ENCODE data around the gene RPTOR.

The RPTOR gene

DNA sequence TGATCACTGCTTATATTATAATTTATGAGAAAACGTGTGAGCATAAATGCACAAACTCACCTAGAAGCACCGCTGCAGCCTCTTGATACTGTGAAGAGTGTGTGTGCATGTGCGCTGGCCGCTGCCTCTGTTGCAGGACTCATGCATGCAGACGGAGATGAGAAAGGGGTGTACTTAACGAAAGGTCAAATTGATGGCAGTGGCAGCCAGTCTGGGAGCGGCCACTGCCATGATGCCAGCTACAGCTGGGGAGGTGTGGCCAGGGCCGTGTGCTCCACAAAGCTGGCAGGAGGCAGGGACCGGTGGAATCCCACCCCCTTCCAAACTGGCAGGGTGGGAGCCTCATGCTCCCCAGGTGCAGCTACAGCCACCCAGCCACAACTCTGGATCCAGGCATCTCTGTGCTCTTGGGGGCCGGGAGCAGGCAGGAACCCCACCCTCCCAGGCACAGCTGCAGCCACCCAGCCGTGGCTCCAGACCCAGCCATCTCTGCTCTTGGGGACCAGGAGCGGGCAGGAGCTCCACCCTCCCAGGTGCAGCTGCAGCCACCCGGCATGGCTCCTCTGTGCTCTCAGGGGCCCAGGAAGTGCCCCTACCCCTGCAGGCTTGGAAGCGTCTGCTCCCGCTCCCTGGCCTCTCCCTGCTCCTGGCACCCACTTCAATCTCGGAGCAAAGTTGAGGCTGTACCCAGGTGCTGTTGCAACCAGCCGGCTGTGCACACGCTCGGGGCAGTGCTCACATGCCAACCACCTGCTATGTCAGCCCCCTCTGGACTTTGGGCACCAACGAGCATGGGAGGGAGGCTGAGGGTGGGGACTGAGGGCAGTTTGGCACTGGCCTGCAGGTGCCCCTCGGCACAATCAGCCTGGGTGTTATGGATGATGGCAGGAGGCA lies 369.5 kb downstream of the RPTOR start:
- no peaks in the 10 kb centered on the region for H3K27me3 ChIP-seq (ENCODE audit: low read depth, low read length)
- no peak for TF ChIP-seq EZH2phosphoT487 (IDR thresholded peaks at IDR 0.05; ENCODE audit: low read depth)
- TF ChIP-seq, protein P1, sequence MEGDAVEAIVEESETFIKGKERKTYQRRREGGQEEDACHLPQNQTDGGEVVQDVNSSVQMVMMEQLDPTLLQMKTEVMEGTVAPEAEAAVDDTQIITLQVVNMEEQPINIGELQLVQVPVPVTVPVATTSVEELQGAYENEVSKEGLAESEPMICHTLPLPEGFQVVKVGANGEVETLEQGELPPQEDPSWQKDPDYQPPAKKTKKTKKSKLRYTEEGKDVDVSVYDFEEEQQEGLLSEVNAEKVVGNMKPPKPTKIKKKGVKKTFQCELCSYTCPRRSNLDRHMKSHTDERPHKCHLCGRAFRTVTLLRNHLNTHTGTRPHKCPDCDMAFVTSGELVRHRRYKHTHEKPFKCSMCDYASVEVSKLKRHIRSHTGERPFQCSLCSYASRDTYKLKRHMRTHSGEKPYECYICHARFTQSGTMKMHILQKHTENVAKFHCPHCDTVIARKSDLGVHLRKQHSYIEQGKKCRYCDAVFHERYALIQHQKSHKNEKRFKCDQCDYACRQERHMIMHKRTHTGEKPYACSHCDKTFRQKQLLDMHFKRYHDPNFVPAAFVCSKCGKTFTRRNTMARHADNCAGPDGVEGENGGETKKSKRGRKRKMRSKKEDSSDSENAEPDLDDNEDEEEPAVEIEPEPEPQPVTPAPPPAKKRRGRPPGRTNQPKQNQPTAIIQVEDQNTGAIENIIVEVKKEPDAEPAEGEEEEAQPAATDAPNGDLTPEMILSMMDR (IDR thresholded peaks at IDR 0.05; ENCODE audit: low read depth, low read length) = no peak
- H3K9ac ChIP-seq (ENCODE audit: low read length) = no peak overlapping the region
- no peak overlapping the region for H2AFZ ChIP-seq (ENCODE audit: low read depth, low read length)
- H4K20me1 ChIP-seq (ENCODE audit: insufficient read depth, low read length) = no peaks in the 10 kb centered on the region
- peaks cover 20% of the 10 kb centered on the region for H3K4me1 ChIP-seq (ENCODE audit: low read length)
- H3K79me2 ChIP-seq (ENCODE audit: low read length) = no peaks in the 10 kb centered on the region
- no peak overlapping the region for H3K4me2 ChIP-seq (ENCODE audit: low read length)
- H3K4me3 ChIP-seq (ENCODE audit: low read length) = no peak overlapping the region
- H3K27ac ChIP-seq (ENCODE audit: low read length) = no peak overlapping the region
- H3K9me3 ChIP-seq (ENCODE audit: insufficient read depth, low read length) = peaks cover 4% of the 10 kb centered on the region; the same call in 1 of the 2 replicates
- peaks cover 54% of the 10 kb centered on the region for H3K36me3 ChIP-seq (replicated peaks; ENCODE audit: low read depth, low read length)

DNA sequence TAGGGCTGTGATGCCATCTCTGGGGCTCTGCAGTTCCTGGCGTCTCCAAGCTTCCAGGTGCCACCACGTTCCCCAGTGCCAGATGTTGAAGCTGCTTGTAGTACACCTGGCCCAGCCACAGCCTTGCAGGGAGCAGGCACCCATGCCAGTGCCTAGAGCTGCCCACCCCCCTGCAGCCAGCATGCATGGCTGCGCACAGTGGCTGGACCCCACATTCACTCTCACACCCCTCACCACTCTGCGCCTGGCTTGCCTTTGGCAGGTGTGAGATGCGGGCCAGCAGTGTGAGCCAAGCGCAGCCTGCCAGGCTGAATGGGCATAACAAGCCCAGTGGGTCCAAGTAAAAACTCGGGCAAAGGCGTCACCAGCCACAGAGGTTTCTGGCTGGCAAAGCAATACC lies 371.6 kb downstream of the RPTOR start:
- peaks cover 41% of the 10 kb centered on the region for H3K36me3 ChIP-seq (replicated peaks; ENCODE audit: low read depth, low read length)

DNA sequence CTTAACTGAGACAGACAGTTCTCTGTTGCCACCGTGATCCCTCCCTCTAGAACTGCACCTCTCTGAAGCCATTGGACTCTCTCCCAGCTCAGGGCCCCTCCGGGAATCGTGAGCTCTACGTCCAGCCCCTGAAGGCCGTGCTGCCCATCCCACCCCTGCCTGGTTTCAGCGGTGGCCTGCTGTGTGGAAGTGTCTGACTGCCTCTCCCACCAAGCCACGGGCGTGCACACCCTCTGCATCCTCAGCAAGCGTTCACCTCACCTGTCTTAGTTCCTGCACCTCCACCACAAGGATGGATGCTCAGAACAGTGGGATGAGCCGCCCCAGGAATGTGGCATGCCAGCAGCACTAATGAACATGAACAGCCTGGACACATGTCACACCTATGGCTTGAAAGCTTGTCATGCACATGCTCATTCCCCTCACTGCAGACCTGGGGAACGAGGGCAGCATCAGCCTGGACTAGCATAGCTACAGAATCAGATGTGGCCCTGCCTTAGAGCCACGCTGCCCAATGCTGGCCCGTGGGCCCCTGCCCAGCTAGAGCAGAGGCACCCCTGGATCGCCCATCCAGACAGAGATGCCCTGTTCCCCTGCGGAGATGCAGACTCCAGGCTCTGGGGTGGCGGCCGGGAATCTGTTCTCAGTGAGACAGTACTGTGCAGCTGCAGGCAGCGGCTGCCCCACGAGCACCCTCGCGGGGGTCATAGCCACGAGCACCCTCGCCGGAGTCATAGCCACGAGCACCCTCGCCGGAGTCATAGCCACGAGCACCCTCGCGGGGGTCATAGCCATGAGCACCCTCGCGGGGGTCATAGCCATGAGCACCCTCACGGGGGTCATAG lies 373.3 kb downstream of the RPTOR start:
- H3K4me1 ChIP-seq (ENCODE audit: low read length) = no peaks in the 10 kb centered on the region
- no peak overlapping the region for H3K4me3 ChIP-seq (ENCODE audit: low read length)
- H2AFZ ChIP-seq (ENCODE audit: low read depth, low read length) = no peak overlapping the region
- H3K79me2 ChIP-seq (ENCODE audit: low read length) = no peaks in the 10 kb centered on the region
- H3K9me3 ChIP-seq (ENCODE audit: insufficient read depth, low read length) = peaks cover 4% of the 10 kb centered on the region; the same call in 1 of the 2 replicates
- no peak overlapping the region for H3K9ac ChIP-seq (ENCODE audit: low read length)
- H3K27me3 ChIP-seq (ENCODE audit: low read depth, low read length) = no peaks in the 10 kb centered on the region
- H3K4me2 ChIP-seq (ENCODE audit: low read length) = no peak overlapping the region
- peaks cover 24% of the 10 kb centered on the region for H3K36me3 ChIP-seq (replicated peaks; ENCODE audit: low read depth, low read length)
- no peaks in the 10 kb centered on the region for H4K20me1 ChIP-seq (ENCODE audit: insufficient read depth, low read length)
- TF ChIP-seq, protein P1 (IDR thresholded peaks at IDR 0.05; ENCODE audit: low read depth, low read length) = no peak
- TF ChIP-seq EZH2phosphoT487 (IDR thresholded peaks at IDR 0.05; ENCODE audit: low read depth) = no peak
- H3K27ac ChIP-seq (ENCODE audit: low read length) = no peak overlapping the region

More for the DNA sequence above, 371.6 kb downstream of the RPTOR start:
- peaks cover 4% of the 10 kb centered on the region; the same call in 1 of the 2 replicates for H3K9me3 ChIP-seq (ENCODE audit: insufficient read depth, low read length)
- H3K79me2 ChIP-seq (ENCODE audit: low read length) = no peaks in the 10 kb centered on the region
- no peaks in the 10 kb centered on the region for H3K4me1 ChIP-seq (ENCODE audit: low read length)
- no peak overlapping the region for H3K4me2 ChIP-seq (ENCODE audit: low read length)
- no peak overlapping the region for H3K4me3 ChIP-seq (ENCODE audit: low read length)
- H4K20me1 ChIP-seq (ENCODE audit: insufficient read depth, low read length) = no peaks in the 10 kb centered on the region
- H2AFZ ChIP-seq (ENCODE audit: low read depth, low read length) = no peak overlapping the region
- H3K9ac ChIP-seq (ENCODE audit: low read length) = no peak overlapping the region
- no peak overlapping the region for H3K27ac ChIP-seq (ENCODE audit: low read length)
- no peak for TF ChIP-seq EZH2phosphoT487 (IDR thresholded peaks at IDR 0.05; ENCODE audit: low read depth)
- TF ChIP-seq, protein P1 (IDR thresholded peaks at IDR 0.05; ENCODE audit: low read depth, low read length) = no peak
- no peaks in the 10 kb centered on the region for H3K27me3 ChIP-seq (ENCODE audit: low read depth, low read length)

DNA sequence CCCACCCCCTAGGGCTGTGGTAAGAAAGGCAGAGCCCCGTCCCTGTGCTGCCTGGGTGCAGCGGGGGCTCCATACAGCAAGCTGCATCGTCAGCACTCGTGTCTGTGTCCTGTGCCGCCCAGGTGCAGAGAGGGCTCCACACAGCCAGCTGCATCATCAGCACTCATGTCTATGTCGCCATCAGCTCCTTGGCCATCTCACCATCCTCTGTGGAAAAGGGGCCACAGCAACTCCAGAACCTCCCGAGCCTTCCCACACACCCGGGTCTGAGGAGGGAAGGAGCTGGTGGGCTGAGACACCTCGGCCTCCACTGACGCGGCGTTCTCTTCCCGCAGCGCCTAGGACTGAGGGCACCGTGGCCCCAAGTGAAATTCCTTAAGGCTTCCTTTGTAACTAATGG lies 374.1 kb downstream of the RPTOR start:
- Histone ChIP-seq H3K27ac (ENCODE audit: low read length) (no peak overlapping the region), H3K4me3 (ENCODE audit: low read length) (no peak overlapping the region), H2AFZ (ENCODE audit: low read depth, low read length) (no peak overlapping the region), H3K4me1 (ENCODE audit: low read length) (no peaks in the 10 kb centered on the region), H3K79me2 (ENCODE audit: low read length) (no peaks in the 10 kb centered on the region), H3K9ac (ENCODE audit: low read length) (no peak overlapping the region), H3K27me3 (ENCODE audit: low read depth, low read length) (no peaks in the 10 kb centered on the region), H4K20me1 (ENCODE audit: insufficient read depth, low read length) (no peaks in the 10 kb centered on the region), H3K9me3 (ENCODE audit: insufficient read depth, low read length) (peaks cover 4% of the 10 kb centered on the region; the same call in 1 of the 2 replicates), H3K36me3 (replicated peaks; ENCODE audit: low read depth, low read length) (peaks cover 16% of the 10 kb centered on the region), H3K4me2 (ENCODE audit: low read length) (no peak overlapping the region)
- TF ChIP-seq, protein P1 (IDR thresholded peaks at IDR 0.05; ENCODE audit: low read depth, low read length) = no peak
- TF ChIP-seq EZH2phosphoT487 (IDR thresholded peaks at IDR 0.05; ENCODE audit: low read depth) = no peak
